Adrenal gland (tissue), 5 donors: Measurements from ENCODE around the gene PSMB11.

Experiments used
- POLR2A ChIP-seq, 2 donors: fragments of 450-650 bp; IDR thresholded peaks; one replicate each; pipeline ENCODE4 v1.6.1; 2017; ENCODE audit warnings: antibody characterized with exemption in 2 of 2, mild to moderate bottlenecking in 2 of 2, moderate library complexity in 1 of 2
- TF ChIP-seq, protein P1 (sequence below), 6 experiments: fragments of 450-650 bp in 4 of 6; fragments of 200-600 bp in 2 of 6; sonication (generic) in 1 of 6; IDR thresholded peaks; 1 replicate in 5 of 6; 2 replicates in 1 of 6; pipeline versions ENCODE4 v1.5.1 to v1.8.0; 2016 to 2021; ENCODE audit warnings: antibody characterized with exemption in 6 of 6, mild to moderate bottlenecking in 2 of 6, moderate library complexity in 1 of 6
- donor health status: DM: no; HTN: no; CAD: no.

DNA sequence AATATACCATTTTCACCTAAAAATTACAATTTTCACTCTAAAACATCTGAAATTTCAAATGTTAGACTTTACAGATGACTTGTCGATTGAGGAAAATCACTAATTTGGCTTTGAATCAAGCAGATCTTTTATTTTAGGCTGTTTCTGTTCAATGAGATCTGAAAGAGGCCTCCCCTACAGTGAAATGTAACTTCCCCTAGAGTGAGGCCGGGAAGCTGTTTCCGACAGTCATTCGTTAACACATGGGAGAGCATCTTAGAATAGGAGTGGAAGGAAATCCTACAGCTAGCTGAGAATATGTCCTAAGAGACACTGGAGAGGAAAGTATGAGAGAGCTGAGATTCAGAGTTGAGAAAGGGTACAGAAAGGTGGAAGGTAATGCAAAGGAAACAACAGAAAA lies 26.4 kb upstream of the PSMB11 start:
- TF ChIP-seq, protein P1, sequence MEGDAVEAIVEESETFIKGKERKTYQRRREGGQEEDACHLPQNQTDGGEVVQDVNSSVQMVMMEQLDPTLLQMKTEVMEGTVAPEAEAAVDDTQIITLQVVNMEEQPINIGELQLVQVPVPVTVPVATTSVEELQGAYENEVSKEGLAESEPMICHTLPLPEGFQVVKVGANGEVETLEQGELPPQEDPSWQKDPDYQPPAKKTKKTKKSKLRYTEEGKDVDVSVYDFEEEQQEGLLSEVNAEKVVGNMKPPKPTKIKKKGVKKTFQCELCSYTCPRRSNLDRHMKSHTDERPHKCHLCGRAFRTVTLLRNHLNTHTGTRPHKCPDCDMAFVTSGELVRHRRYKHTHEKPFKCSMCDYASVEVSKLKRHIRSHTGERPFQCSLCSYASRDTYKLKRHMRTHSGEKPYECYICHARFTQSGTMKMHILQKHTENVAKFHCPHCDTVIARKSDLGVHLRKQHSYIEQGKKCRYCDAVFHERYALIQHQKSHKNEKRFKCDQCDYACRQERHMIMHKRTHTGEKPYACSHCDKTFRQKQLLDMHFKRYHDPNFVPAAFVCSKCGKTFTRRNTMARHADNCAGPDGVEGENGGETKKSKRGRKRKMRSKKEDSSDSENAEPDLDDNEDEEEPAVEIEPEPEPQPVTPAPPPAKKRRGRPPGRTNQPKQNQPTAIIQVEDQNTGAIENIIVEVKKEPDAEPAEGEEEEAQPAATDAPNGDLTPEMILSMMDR (IDR thresholded peaks at IDR 0.05) = no peak
- no peak for TF ChIP-seq POLR2A (IDR thresholded peaks at IDR 0.05)
